Left lung (tissue), 10 donors: Measurements from ENCODE around the gene ZFPM1. TPM values are rescaled to one million over a fixed set of nuclear protein-coding genes. Genes with fewer than 3 reads are reported as not detected.

Source experiments
- ATAC-seq: fragments of 200-7000 bp; cut with Tn5 transposase; one replicate; pipeline ENCODE4 v1.9.1; 2020; ENCODE audit warnings: moderate library complexity
- DNase-seq, 4 donors: peaks; one replicate each; pipeline ENCODE4 v3.0.0-alpha.2; 2013 to 2020
- H3K27ac ChIP-seq, 2 donors: fragments of 200-600 bp; sonication (generic) in 1 of 2; one replicate each; pipeline versions ENCODE4 v1.5.0 to v1.8.0; 2020 to 2021
- H3K27me3 ChIP-seq, 2 donors: fragments of 200-600 bp; sonication (generic) in 1 of 2; one replicate each; pipeline versions ENCODE4 v1.5.0 to v1.8.0; 2020 to 2021
- H3K36me3 ChIP-seq, 2 donors: fragments of 200-600 bp; sonication (generic) in 1 of 2; one replicate each; pipeline versions ENCODE4 v1.5.0 to v1.8.0; 2020 to 2021
- H3K4me1 ChIP-seq, 2 donors: fragments of 200-600 bp; one replicate each; pipeline ENCODE4 v1.8.0; 2021
- H3K4me3 ChIP-seq, 2 donors: fragments of 200-600 bp; sonication (generic) in 1 of 2; one replicate each; pipeline versions ENCODE4 v1.5.0 to v1.8.0; 2020 to 2021; ENCODE audit warnings: mild to moderate bottlenecking in 1 of 2
- H3K9me3 ChIP-seq, 2 donors: fragments of 200-600 bp; sonication (generic) in 1 of 2; one replicate each; pipeline versions ENCODE4 v1.5.0 to v1.8.0; 2020 to 2021
- CTCF ChIP-seq, 2 donors: fragments of 200-600 bp; sonication (generic) in 1 of 2; IDR thresholded peaks; one replicate each; pipeline versions ENCODE4 v1.5.0 to v1.8.0; 2021; ENCODE audit warnings: antibody characterized with exemption in 2 of 2
- intact Hi-C, 2 donors: fragments of 100-400 bp; cut with DNase I; formaldehyde crosslinking; loops; one replicate each; pipeline versions ENCODE4 v1.11.2 to v1.14.2; 2022
- polyA plus RNA-seq, 6 donors: library from polyadenylated mRNA; unstranded; fragments of 120-200 nt; gene quantifications; one replicate each; pipeline ENCODE4 v1.2.1, GENCODE V29; 2013; ENCODE audit not compliant: insufficient read length in 6 of 6
- total RNA-seq, 2 donors: library from RNA; stranded (reverse); fragmentation: NEBNext Ultra II Directional; extraction: Animal tissue kit (Norgen Biotek cat#: 25700); gene quantifications; one replicate each; pipeline ENCODE4 v1.2.1, GENCODE V29; 2021
- donor health status: DM: no; HTN: yes; CAD: no.
- donor health status: DM: no; HTN: no; CAD: no.

ZFPM1 gene
- total and polyA plus RNA-seq, 8 donors = 1.8 to 7.0 (median 3.6) TPM

- H3K4me3 ChIP-seq = peak overlapping the region; percentile 21 to 56
- H3K27me3 ChIP-seq = peaks cover 7 to 21% of the 10 kb centered on the region in 2 donors
- DNase-seq (peak in 1 of 4 donors; percentile 87), ATAC-seq (peak; percentile 5)
- peaks cover 7 to 10% of the 10 kb centered on the region in 2 donors for H3K4me1 ChIP-seq
- H3K9me3 ChIP-seq = no peaks in the 10 kb centered on the region
- peak overlapping the region in 1 of 2 donors; percentile 83 for H3K27ac ChIP-seq
- intact Hi-C loops = no loop called here
- H3K36me3 ChIP-seq = no peaks in the 10 kb centered on the region
- TF ChIP-seq CTCF (IDR thresholded peaks at IDR 0.05) = peak in 1 of 2 donors; percentile 20
Observed at GRCh38 chr16:88534638-88535190, 81.6 kb downstream of the ZFPM1 start.

- H3K36me3 ChIP-seq = no peaks in the 10 kb centered on the region
- H3K27ac ChIP-seq = no peak overlapping the region
- intact Hi-C loops = no loop called here
- DNase-seq = peak in 1 of 4 donors; percentile 77
- no peaks in the 10 kb centered on the region for H3K9me3 ChIP-seq
- peaks cover 7 to 10% of the 10 kb centered on the region in 2 donors for H3K4me1 ChIP-seq
- TF ChIP-seq CTCF (IDR thresholded peaks at IDR 0.05) = no peak
- H3K4me3 ChIP-seq = peak overlapping the region; percentile 21 to 56
- ATAC-seq = peak; percentile 3
- H3K27me3 ChIP-seq = peaks cover 7 to 27% of the 10 kb centered on the region in 2 donors
Observed at GRCh38 chr16:88535191-88535856, 82.2 kb downstream of the ZFPM1 start.

- H3K4me3 ChIP-seq = no peak overlapping the region
- H3K36me3 ChIP-seq = no peaks in the 10 kb centered on the region
- intact Hi-C loops = no loop called here
- H3K4me1 ChIP-seq = peaks cover 7 to 10% of the 10 kb centered on the region in 2 donors
- no peak for ATAC-seq
- H3K27me3 ChIP-seq = peaks cover 7 to 33% of the 10 kb centered on the region in 2 donors
- H3K9me3 ChIP-seq = no peaks in the 10 kb centered on the region
- DNase-seq = no peak
- no peak overlapping the region for H3K27ac ChIP-seq
- no peak for TF ChIP-seq CTCF (IDR thresholded peaks at IDR 0.05)
Observed at GRCh38 chr16:88535857-88536222, 82.8 kb downstream of the ZFPM1 start.

- Histone ChIP-seq H3K4me3 (no peak overlapping the region), H3K27ac (no peak overlapping the region), H3K4me1 (peaks cover 7 to 10% of the 10 kb centered on the region in 2 donors), H3K9me3 (no peaks in the 10 kb centered on the region), H3K27me3 (peaks cover 7 to 39% of the 10 kb centered on the region in 2 donors), H3K36me3 (no peaks in the 10 kb centered on the region)
- DNase-seq = peak in 1 of 4 donors; percentile 65
- intact Hi-C loops = no loop called here
- no peak for ATAC-seq
- no peak for TF ChIP-seq CTCF (IDR thresholded peaks at IDR 0.05)
Observed at GRCh38 chr16:88536510-88536909, 83.4 kb downstream of the ZFPM1 start.

- no peak for TF ChIP-seq CTCF (IDR thresholded peaks at IDR 0.05)
- DNase-seq (peak in 1 of 4 donors; percentile 80), ATAC-seq (no peak)
- intact Hi-C loops = no loop called here
- Histone ChIP-seq H3K27ac (no peak overlapping the region), H3K27me3 (peaks cover 7 to 46% of the 10 kb centered on the region in 2 donors), H3K9me3 (peaks cover 0 to under 1% of the 10 kb centered on the region in 2 donors), H3K4me1 (peaks cover 7 to 10% of the 10 kb centered on the region in 2 donors), H3K4me3 (no peak overlapping the region), H3K36me3 (no peaks in the 10 kb centered on the region)
Observed at GRCh38 chr16:88536971-88537751, 84.1 kb downstream of the ZFPM1 start.
